OCI-LY1 (cell line): ENCODE data around the gene NDUFS4.

Experiments used
- EZH2 ChIP-seq: fragments of 200-600 bp; sonication (generic), shearing (Covaris generic); IDR thresholded peaks from 2 replicates; pipeline ENCODE4 v1.8.0; 2017; ENCODE audit warnings: borderline replicate concordance, mixed run types, mild to moderate bottlenecking, antibody characterized with exemption, low read length, moderate library complexity, mixed read lengths
- TF ChIP-seq, protein P1 (sequence below): fragments of 200-600 bp; sonication (generic), shearing (Covaris generic); IDR thresholded peaks from 2 replicates; pipeline ENCODE4 v1.5.1; 2017; ENCODE audit warnings: mild to moderate bottlenecking, antibody characterized with exemption, low read length, moderate library complexity, mixed read lengths

GRCh38 chr5:53542926-53543325 lies 17.5 kb upstream of the NDUFS4 start:
- TF ChIP-seq, protein P1, sequence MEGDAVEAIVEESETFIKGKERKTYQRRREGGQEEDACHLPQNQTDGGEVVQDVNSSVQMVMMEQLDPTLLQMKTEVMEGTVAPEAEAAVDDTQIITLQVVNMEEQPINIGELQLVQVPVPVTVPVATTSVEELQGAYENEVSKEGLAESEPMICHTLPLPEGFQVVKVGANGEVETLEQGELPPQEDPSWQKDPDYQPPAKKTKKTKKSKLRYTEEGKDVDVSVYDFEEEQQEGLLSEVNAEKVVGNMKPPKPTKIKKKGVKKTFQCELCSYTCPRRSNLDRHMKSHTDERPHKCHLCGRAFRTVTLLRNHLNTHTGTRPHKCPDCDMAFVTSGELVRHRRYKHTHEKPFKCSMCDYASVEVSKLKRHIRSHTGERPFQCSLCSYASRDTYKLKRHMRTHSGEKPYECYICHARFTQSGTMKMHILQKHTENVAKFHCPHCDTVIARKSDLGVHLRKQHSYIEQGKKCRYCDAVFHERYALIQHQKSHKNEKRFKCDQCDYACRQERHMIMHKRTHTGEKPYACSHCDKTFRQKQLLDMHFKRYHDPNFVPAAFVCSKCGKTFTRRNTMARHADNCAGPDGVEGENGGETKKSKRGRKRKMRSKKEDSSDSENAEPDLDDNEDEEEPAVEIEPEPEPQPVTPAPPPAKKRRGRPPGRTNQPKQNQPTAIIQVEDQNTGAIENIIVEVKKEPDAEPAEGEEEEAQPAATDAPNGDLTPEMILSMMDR: no peak
- no peak for TF ChIP-seq EZH2
